Karpas-422 (cell line): ENCODE results near the gene METAP2. TPM values are rescaled to one million over a fixed set of nuclear protein-coding genes. Genes with fewer than 3 reads are reported as not detected.

ENCODE experiments used
- DNase-seq: peaks from one replicate; pipeline ENCODE4 v3.0.0-alpha.2; 2015
- H2AFZ ChIP-seq: fragments of 200-600 bp; sonication (generic); 2 replicates; pipeline ENCODE4 v1.6.1; 2014; ENCODE audit warnings: antibody characterized with exemption, low read length, mixed read lengths
- H3K27ac ChIP-seq: fragments of 200-600 bp; sonication (generic); 2 replicates; pipeline ENCODE4 v1.5.1; 2014; ENCODE audit warnings: mild to moderate bottlenecking, low read length, moderate library complexity
- H3K27me3 ChIP-seq: fragments of 200-600 bp; sonication (generic); 2 replicates; pipeline ENCODE4 v1.6.1; 2014; ENCODE audit warnings: low read length, mixed read lengths
- H3K36me3 ChIP-seq: fragments of 200-600 bp; sonication (generic); 2 replicates; pipeline ENCODE4 v1.6.1; 2014; ENCODE audit warnings: low read length, mixed read lengths; ENCODE audit not compliant: insufficient read depth
- H3K4me1 ChIP-seq: fragments of 200-600 bp; sonication (generic); 2 replicates; pipeline ENCODE4 v1.6.1; 2014; ENCODE audit warnings: mild to moderate bottlenecking, low read length, mixed read lengths
- H3K4me2 ChIP-seq: fragments of 200-600 bp; sonication (generic); 2 replicates; pipeline ENCODE4 v1.6.1; 2014; ENCODE audit warnings: low read length, low read depth, mild to moderate bottlenecking; ENCODE audit not compliant: poor library complexity, severe bottlenecking
- H3K4me3 ChIP-seq: fragments of 200-600 bp; sonication (generic); 2 replicates; pipeline ENCODE4 v1.5.1; 2014; ENCODE audit warnings: mild to moderate bottlenecking, antibody characterized with exemption, low read length, mixed read lengths
- H3K79me2 ChIP-seq: fragments of 200-600 bp; sonication (generic); 2 replicates; pipeline ENCODE4 v1.6.1; 2014; ENCODE audit warnings: mild to moderate bottlenecking, low read length, mixed read lengths
- H3K9ac ChIP-seq: fragments of 200-600 bp; sonication (generic); 2 replicates; pipeline ENCODE4 v1.6.0; 2014; ENCODE audit warnings: low read length
- H3K9me2 ChIP-seq: fragments of 200-600 bp; sonication (generic), shearing (Covaris generic); replicated peaks from 2 replicates; pipeline ENCODE4 v1.6.0; 2014; ENCODE audit warnings: mild to moderate bottlenecking, low read length, moderate library complexity; ENCODE audit not compliant: insufficient read depth
- H3K9me3 ChIP-seq: fragments of 300-700, 200-600 bp; sonication (generic); 2 replicates; pipeline ENCODE4 v1.6.1; 2014; ENCODE audit warnings: low read length, mixed read lengths
- H4K20me1 ChIP-seq: fragments of 200-600 bp; sonication (generic); 2 replicates; pipeline ENCODE4 v1.6.1; 2014; ENCODE audit warnings: mild to moderate bottlenecking, antibody characterized with exemption, low read length, low read depth; ENCODE audit not compliant: insufficient read depth
- total RNA-seq: library from RNA; depleted of rRNA; stranded (reverse); fragments of >200 nt; shearing (Covaris generic); gene quantifications from 2 replicates; pipeline ENCODE4 v1.2.3, GENCODE V29; 2014; ENCODE audit warnings: low replicate concordance

The METAP2 gene
- total RNA-seq, 1 experiment from 2014 or later = 383 TPM

DNA sequence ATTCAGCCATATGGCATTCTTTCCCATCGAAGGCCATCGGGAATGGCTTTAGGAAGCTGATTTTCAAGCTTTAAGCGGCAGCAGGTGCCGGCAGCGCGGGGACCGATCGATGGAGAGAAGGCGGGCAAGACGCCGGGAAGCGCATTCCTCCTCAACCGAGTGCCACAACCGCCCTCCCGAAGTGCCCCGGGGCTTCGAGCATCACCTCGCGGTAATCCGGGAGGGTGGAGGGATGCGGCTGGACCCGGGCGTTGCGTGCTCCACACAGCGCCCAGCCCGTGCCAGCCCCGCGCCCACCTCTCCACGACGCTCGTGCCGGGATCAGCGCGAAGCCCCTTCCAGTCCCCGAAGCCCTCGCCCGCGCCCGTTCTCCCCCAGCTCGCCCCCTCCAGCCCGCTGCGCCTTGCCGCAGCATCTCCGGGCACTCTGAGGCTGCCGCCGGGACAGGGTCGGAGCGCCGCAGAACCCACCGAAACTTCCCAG lies 74.1 kb downstream of the METAP2 start:
- H2AFZ ChIP-seq = no peak overlapping the region

DNA sequence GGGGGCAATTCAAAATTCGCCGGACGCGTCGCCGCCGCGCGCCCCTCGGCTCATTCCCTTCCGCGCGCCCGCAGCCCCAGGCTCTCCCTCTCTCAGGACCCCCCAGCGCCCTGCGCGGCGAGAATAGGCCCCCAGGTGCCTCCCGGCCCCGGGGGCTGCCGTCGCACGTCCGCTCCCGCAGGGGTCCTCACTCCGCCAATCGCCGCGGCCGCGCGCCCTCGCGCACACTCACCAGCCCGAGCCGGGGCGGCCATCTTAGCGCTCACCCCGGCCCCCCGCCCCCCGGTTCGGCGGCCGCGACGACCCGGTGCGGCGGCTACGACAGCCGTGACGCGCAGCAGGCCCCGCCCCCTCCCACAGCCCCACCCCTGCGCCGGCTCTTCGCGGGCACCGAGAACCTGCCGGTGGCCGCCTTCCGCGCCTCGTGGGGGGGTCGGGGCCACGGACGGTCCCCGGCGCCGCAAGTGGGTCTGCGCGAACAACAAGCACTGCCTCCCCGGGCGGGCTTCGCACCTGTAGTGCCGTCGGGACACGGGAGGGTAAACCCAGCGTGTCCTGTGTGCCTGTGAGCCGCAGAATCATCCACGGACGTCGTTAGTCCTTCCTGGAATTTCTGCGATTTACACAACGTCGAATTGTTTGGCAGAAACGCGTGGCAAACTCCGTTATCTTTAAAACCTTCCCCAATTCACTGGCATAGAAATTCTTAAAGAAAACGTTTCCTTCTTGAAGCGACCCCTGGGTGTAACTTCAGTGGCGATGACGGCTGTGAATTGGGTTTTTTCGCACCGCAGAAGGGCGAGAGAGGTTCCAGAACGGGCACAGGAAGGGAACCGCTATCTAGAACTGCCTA lies 74.8 kb downstream of the METAP2 start:
- Histone ChIP-seq H3K36me3 (no peaks in the 10 kb centered on the region), H3K79me2 (no peaks in the 10 kb centered on the region), H3K4me2 (no peak overlapping the region), H3K9me2 (no peaks in the 10 kb centered on the region), H4K20me1 (no peaks in the 10 kb centered on the region), H3K4me3 (no peak overlapping the region), H3K4me1 (no peaks in the 10 kb centered on the region), H3K9ac (no peak overlapping the region), H3K27ac (no peak overlapping the region), H2AFZ (no peak overlapping the region), H3K27me3 (no peaks in the 10 kb centered on the region), H3K9me3 (no peaks in the 10 kb centered on the region)
- no peak for DNase-seq

More for the DNA sequence above, 74.1 kb downstream of the METAP2 start:
- no peaks in the 10 kb centered on the region for H3K9me2 ChIP-seq
- no peak overlapping the region for H3K9ac ChIP-seq
- no peak overlapping the region for H3K4me3 ChIP-seq
- no peaks in the 10 kb centered on the region for H3K79me2 ChIP-seq
- H3K4me1 ChIP-seq = no peaks in the 10 kb centered on the region
- H3K9me3 ChIP-seq = no peaks in the 10 kb centered on the region
- no peaks in the 10 kb centered on the region for H3K36me3 ChIP-seq
- no peaks in the 10 kb centered on the region for H4K20me1 ChIP-seq
- no peak overlapping the region for H3K27ac ChIP-seq
- H3K27me3 ChIP-seq = no peaks in the 10 kb centered on the region
- H3K4me2 ChIP-seq = no peak overlapping the region
- no peak for DNase-seq

DNA sequence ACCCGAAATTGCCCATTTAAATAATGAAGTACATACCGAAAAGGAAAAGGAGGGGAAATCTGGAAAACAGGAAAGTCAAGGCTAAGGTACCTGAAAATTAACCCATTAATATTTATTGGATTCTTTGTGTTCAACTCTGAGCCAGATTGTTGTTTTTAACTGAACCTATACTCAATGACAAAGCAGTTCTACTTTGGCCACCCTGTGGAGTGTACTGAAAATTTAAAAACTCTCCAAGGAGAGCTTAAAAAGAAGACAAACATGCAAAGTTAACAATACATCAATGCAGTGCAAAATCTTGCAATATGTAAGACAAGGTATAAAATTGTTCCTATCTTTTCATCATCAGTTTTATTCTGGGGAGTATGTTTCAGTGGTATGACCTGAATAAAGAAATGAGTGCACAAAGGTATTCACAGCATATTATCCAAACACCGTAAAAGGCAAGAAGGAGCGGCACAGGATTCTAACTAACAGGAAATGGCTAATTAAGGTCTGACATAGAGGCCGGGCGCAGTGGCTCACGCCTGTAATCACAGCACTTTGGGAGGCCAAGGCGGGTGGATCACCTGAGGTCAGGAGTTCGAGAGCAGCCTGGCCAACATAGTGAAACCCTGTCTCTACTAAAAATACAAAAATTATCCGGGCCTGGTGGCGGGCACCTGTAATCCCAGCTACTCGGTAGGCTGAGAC lies 75.6 kb downstream of the METAP2 start:
- Histone ChIP-seq H3K4me2 (no peak overlapping the region), H2AFZ (no peak overlapping the region), H3K4me1 (no peaks in the 10 kb centered on the region), H3K9me3 (no peaks in the 10 kb centered on the region), H4K20me1 (no peaks in the 10 kb centered on the region), H3K4me3 (no peak overlapping the region), H3K36me3 (no peaks in the 10 kb centered on the region), H3K9me2 (no peaks in the 10 kb centered on the region), H3K79me2 (no peaks in the 10 kb centered on the region), H3K27me3 (no peaks in the 10 kb centered on the region), H3K9ac (no peak overlapping the region), H3K27ac (no peak overlapping the region)
- DNase-seq = no peak

DNA sequence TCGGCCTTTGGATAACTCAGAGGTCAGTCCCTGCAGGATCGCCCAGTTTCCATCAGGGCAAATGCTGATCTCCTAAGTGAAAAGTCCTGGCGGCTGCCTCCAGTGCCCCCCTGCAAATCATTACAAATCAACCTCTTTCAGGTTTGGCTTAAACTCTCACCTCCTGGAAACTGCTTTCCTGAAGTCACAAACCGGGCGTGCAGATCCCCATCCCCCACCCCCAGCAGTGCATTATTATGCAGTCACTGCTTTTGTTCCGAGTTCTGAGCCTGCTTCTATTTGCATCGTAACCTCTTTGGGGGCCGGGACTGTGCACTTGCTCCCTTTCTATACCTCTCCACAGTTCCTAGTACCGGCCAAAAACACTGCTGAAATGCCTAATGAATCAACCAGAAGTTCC lies 77.4 kb downstream of the METAP2 start, which contains the start of gene USP44:
Gene USP44 (minus strand): TSS at position 172 of the 400 bp plus-strand sequence. CDS start 17,220 bp downstream, outside the sequence.
- no peak within 1 kb of the TSS for H3K4me2 ChIP-seq
- no peak within 1 kb of the TSS for H3K27ac ChIP-seq
- no peaks in the 10 kb centered on the region for H3K4me1 ChIP-seq
- no peaks in the 10 kb centered on the region for H4K20me1 ChIP-seq
- H3K9me3 ChIP-seq = no peaks in the 10 kb centered on the region
- no peaks in the 10 kb centered on the region for H3K9me2 ChIP-seq
- H3K27me3 ChIP-seq = no peaks in the 10 kb centered on the region
- H3K9ac ChIP-seq = no peak within 1 kb of the TSS
- DNase-seq = no peak
- H2AFZ ChIP-seq = no peak within 1 kb of the TSS
- H3K4me3 ChIP-seq = no peak within 1 kb of the TSS
- H3K36me3 ChIP-seq = no peaks in the 10 kb centered on the region
- H3K79me2 ChIP-seq = no peaks in the 10 kb centered on the region

DNA sequence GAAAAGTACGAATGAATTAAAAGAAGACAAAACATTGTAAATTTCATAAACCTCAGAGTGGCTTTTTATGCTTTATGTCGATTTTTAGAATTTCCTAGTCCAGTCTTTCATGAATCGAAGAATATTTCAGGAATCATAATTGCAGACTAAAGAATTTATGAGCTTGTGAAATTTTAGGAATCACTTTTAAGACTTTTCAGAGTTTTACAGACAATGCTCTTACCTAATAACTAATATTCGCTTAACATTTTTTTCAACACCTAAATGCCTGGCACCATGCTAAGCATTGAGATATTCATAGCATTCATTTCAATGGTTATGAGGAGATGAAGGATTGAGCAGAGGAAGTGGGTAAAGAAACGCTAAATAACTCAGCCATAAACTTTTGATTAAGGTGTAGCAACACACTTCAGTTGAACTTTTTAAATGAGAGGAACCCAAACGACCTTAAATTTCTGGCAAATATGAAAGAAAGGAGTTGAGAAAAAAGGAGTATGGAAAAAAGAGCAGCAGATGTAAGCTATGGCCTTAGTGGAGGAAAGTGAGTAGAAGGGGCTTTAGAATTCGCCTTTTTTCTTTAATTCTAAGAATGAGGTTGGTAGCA lies 78.1 kb downstream of the METAP2 start:
- Histone ChIP-seq H3K79me2 (no peaks in the 10 kb centered on the region), H3K4me2 (no peak overlapping the region), H3K4me1 (no peaks in the 10 kb centered on the region), H3K9me2 (no peaks in the 10 kb centered on the region), H3K9ac (no peak overlapping the region), H3K9me3 (no peaks in the 10 kb centered on the region), H3K4me3 (no peak overlapping the region), H3K27me3 (no peaks in the 10 kb centered on the region), H3K36me3 (no peaks in the 10 kb centered on the region), H4K20me1 (no peaks in the 10 kb centered on the region), H3K27ac (no peak overlapping the region), H2AFZ (no peak overlapping the region)
- no peak for DNase-seq

DNA sequence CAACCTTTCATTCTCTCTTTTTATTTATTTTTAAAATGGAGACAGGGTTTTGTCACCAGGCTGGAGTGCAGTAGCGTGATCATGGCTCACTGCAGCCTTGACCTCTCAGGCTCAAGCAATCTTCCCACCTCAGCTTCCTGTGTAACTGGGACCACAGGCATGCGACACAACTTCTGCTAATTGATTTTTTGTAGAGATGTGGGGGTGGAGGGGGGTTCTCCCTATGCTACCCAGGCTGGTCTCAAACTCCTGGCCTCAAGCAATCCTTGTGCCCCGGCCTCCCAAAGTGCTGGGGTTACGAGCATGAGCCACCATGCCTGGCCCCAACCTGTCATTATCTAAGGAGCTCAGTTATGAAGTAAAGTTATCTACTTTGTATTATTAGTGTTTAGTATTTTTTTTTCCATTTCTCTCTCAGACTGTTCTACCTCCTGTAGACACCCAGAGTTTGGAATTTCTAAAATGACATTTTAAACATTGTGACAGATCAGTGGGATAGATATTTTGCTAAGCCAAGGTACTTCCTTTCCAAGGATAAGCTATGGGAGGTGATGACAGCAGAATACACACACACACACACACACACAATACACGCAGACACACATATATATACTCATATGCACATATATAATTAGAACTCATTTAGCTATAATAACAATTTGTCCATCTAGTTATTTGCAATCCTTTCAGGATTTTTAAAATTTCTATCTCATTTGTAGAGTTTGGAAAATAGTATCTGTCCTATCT lies 79.4 kb downstream of the METAP2 start:
- H3K9me3 ChIP-seq = no peaks in the 10 kb centered on the region
- H2AFZ ChIP-seq = no peak overlapping the region
- no peaks in the 10 kb centered on the region for H3K4me1 ChIP-seq
- no peaks in the 10 kb centered on the region for H3K9me2 ChIP-seq
- H3K79me2 ChIP-seq = no peaks in the 10 kb centered on the region
- H3K27me3 ChIP-seq = no peaks in the 10 kb centered on the region
- no peak overlapping the region for H3K4me3 ChIP-seq
- H4K20me1 ChIP-seq = no peaks in the 10 kb centered on the region
- H3K36me3 ChIP-seq = no peaks in the 10 kb centered on the region
- no peak for DNase-seq
- H3K4me2 ChIP-seq = no peak overlapping the region
- no peak overlapping the region for H3K27ac ChIP-seq
- no peak overlapping the region for H3K9ac ChIP-seq

DNA sequence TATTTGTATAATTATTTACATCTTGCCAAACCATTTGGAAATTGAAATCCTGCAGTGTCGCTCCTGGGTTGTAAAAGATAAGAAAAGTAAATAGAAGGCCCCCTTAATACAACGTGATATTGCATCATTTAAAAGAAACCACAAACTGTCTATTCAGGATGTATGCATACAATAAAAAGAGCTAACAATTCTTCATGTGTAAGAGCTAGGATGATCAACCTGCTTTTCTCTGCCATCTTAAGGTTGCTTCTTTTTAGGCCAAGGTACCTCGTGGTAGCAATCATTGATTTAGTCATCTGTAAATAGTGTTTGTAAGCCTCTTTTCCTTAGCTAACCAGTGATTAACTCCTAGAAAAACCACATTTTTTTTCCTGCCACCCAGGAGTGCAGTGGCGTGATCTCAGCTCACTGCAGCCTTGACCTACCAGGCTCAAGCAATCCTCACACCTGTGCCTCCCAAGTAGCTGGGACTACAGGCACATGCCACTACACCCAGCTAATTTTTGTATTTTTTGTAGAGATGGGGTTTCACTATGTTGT lies 80.7 kb downstream of the METAP2 start:
- no peak overlapping the region for H3K4me2 ChIP-seq
- no peaks in the 10 kb centered on the region for H4K20me1 ChIP-seq
- H3K79me2 ChIP-seq = no peaks in the 10 kb centered on the region
- H3K4me1 ChIP-seq = no peaks in the 10 kb centered on the region
- H2AFZ ChIP-seq = no peak overlapping the region
- H3K4me3 ChIP-seq = no peak overlapping the region
- no peak overlapping the region for H3K9ac ChIP-seq
- no peaks in the 10 kb centered on the region for H3K9me2 ChIP-seq
- H3K27ac ChIP-seq = no peak overlapping the region
- no peaks in the 10 kb centered on the region for H3K27me3 ChIP-seq
- H3K36me3 ChIP-seq = no peaks in the 10 kb centered on the region
- no peak for DNase-seq
- H3K9me3 ChIP-seq = no peaks in the 10 kb centered on the region
